H1 (cell line): Measurements from ENCODE around the gene SLC22A31. TPM values are rescaled to one million over a fixed set of nuclear protein-coding genes. Genes with fewer than 3 reads are reported as not detected.

Source experiments
- CTCF ChIA-PET: fragments of 300-600 bp; sonication (Branson Sonifier 250); formaldehyde crosslinking; loops from one replicate; lab custom pipeline; 2021; ENCODE audit not compliant: partially characterized antibody; lab: Charles Lee
- POLR2A ChIA-PET: fragments of 300-600 bp; sonication (Branson Sonifier 250); formaldehyde crosslinking; loops from one replicate; lab custom pipeline; 2021; ENCODE audit warnings: inconsistent platforms; ENCODE audit not compliant: partially characterized antibody; lab: Charles Lee
- DNase-seq, 2 experiments: peaks; one replicate each; pipeline versions ENCODE4 v3.0.0 to v3.0.0-alpha.2; 2010 to 2022; ENCODE audit warnings: low spot score in 2 of 2, low read depth in 1 of 2, mixed read lengths in 1 of 2
- FAIRE-seq: peaks from 2 replicates; lab custom pipeline; 2011; peaks lifted over from hg19 to GRCh38; lab: Jason Lieb, UNC
- H2AFZ ChIP-seq: 2 replicates; pipeline ENCODE4 v1.8.1; 2012; ENCODE audit warnings: low read length, inconsistent platforms
- H2AK5ac ChIP-seq: 2 replicates; pipeline ENCODE4 v1.6.1; 2013; ENCODE audit warnings: low read depth, low read length
- H2BK120ac ChIP-seq: replicated peaks from 2 replicates; pipeline ENCODE3; 2013; ENCODE audit warnings: low read depth, low read length, inconsistent platforms
- H2BK12ac ChIP-seq: 2 replicates; pipeline ENCODE4 v1.6.1; 2013; ENCODE audit warnings: low read depth, low read length
- H2BK15ac ChIP-seq: 2 replicates; pipeline ENCODE4 v1.6.1; 2013; ENCODE audit warnings: low read length
- H2BK20ac ChIP-seq: 2 replicates; pipeline ENCODE4 v1.6.1; 2013; ENCODE audit warnings: low read length
- H2BK5ac ChIP-seq: 2 replicates; pipeline ENCODE4 v1.6.1; 2013; ENCODE audit warnings: low read depth, low read length
- H3K14ac ChIP-seq: 2 replicates; pipeline ENCODE4 v1.6.1; 2013; ENCODE audit warnings: inconsistent platforms; ENCODE audit not compliant: insufficient read length
- H3K18ac ChIP-seq: 2 replicates; pipeline ENCODE4 v1.6.1; 2013; ENCODE audit warnings: low read length; ENCODE audit errors: extremely low read depth
- H3K23ac ChIP-seq: 2 replicates; pipeline ENCODE4 v1.6.1; 2013; ENCODE audit warnings: inconsistent platforms; ENCODE audit not compliant: insufficient read length
- H3K23me2 ChIP-seq: 2 replicates; pipeline ENCODE4 v1.6.1; 2013; ENCODE audit warnings: low read depth, low read length
- H3K27ac ChIP-seq: 2 replicates; pipeline ENCODE4 v1.6.1; 2011; ENCODE audit warnings: low read depth, low read length, inconsistent platforms
- H3K27me3 ChIP-seq, 4 experiments: replicated peaks in 1 of 4; 1 replicate in 1 of 4; 2 replicates in 3 of 4; pipeline versions ENCODE4 v1.6.1 to v1.8.1; 2011 to 2013; ENCODE audit warnings: low read length in 3 of 4, mild to moderate bottlenecking in 3 of 4, inconsistent platforms in 2 of 4, mixed read lengths in 2 of 4, moderate library complexity in 1 of 4; ENCODE audit not compliant: control insufficient read depth in 3 of 4, insufficient read depth in 3 of 4; ENCODE audit errors: extremely low read depth in 1 of 4
- H3K36me3 ChIP-seq, 4 experiments: 2 replicates each; pipeline versions ENCODE4 v1.6.1 to v1.8.1; 2011 to 2013; ENCODE audit warnings: mild to moderate bottlenecking in 4 of 4, low read length in 3 of 4, moderate library complexity in 2 of 4, control low read depth in 1 of 4, inconsistent platforms in 1 of 4; ENCODE audit not compliant: insufficient read depth in 4 of 4, control insufficient read depth in 2 of 4
- H3K4ac ChIP-seq: replicated peaks from 2 replicates; pipeline ENCODE3; 2013; ENCODE audit warnings: low read length, low read depth, mixed read lengths, inconsistent platforms; ENCODE audit not compliant: insufficient read length
- H3K4me1 ChIP-seq, 4 experiments: replicated peaks in 1 of 4; 1 replicate in 1 of 4; 2 replicates in 3 of 4; pipeline versions ENCODE4 v1.6.1 to v1.8.1; 2011 to 2013; ENCODE audit warnings: low read length in 3 of 4, inconsistent platforms in 2 of 4, mixed read lengths in 1 of 4; ENCODE audit not compliant: insufficient read depth in 4 of 4, control insufficient read depth in 3 of 4
- H3K4me2 ChIP-seq, 2 experiments: 2 replicates each; pipeline versions ENCODE4 v1.6.1 to v1.8.1; 2011 to 2013; ENCODE audit warnings: low read depth in 2 of 2, low read length in 2 of 2, control low read depth in 1 of 2, inconsistent platforms in 1 of 2, mild to moderate bottlenecking in 1 of 2; ENCODE audit not compliant: insufficient read depth in 1 of 2
- H3K4me3 ChIP-seq, 4 experiments: fragments of 200-600, 300-600 bp in 1 of 4; sonication (generic), shearing (Covaris generic), sonication (Bioruptor Twin) in 1 of 4; 2 replicates each; pipeline versions ENCODE4 v1.5.1 to v1.8.1; 2011 to 2016; ENCODE audit warnings: low read length in 4 of 4, low read depth in 3 of 4, control low read depth in 2 of 4, inconsistent platforms in 2 of 4, mild to moderate bottlenecking in 2 of 4, mixed read lengths in 1 of 4, moderate library complexity in 1 of 4; ENCODE audit not compliant: insufficient read depth in 2 of 4; ENCODE audit errors: extremely low read depth in 1 of 4
- H3K56ac ChIP-seq: replicated peaks from 2 replicates; pipeline ENCODE3; 2013; ENCODE audit warnings: low read depth, mild to moderate bottlenecking, mixed read lengths, low read length, inconsistent platforms; ENCODE audit not compliant: insufficient read length
- H3K79me1 ChIP-seq: 2 replicates; pipeline ENCODE4 v1.6.1; 2013; ENCODE audit warnings: low read depth, low read length, control low read depth
- H3K79me2 ChIP-seq, 2 experiments: 2 replicates each; pipeline versions ENCODE4 v1.6.1 to v1.8.1; 2012 to 2013; ENCODE audit warnings: low read length in 2 of 2, mild to moderate bottlenecking in 2 of 2, inconsistent platforms in 1 of 2; ENCODE audit not compliant: insufficient read depth in 2 of 2, control insufficient read depth in 1 of 2
- H3K9ac ChIP-seq, 4 experiments: replicated peaks in 1 of 4; 1 replicate in 1 of 4; 2 replicates in 3 of 4; pipeline versions ENCODE4 v1.6.1 to v1.8.1; 2011 to 2013; ENCODE audit warnings: low read depth in 3 of 4, low read length in 3 of 4, control low read depth in 2 of 4, mild to moderate bottlenecking in 2 of 4, moderate library complexity in 2 of 4, inconsistent platforms in 1 of 4; ENCODE audit errors: extremely low read depth in 1 of 4
- H3K9me3 ChIP-seq, 2 experiments: 2 replicates each; pipeline versions ENCODE4 v1.6.1 to v1.8.1; 2012 to 2013; ENCODE audit warnings: mild to moderate bottlenecking in 2 of 2, moderate library complexity in 2 of 2, control low read depth in 1 of 2, inconsistent platforms in 1 of 2, low read depth in 1 of 2, low read length in 1 of 2, mixed read lengths in 1 of 2; ENCODE audit not compliant: insufficient read depth in 2 of 2
- H4K20me1 ChIP-seq, 2 experiments: replicated peaks in 1 of 2; 2 replicates each; pipeline versions ENCODE3 to v1.8.1; 2011 to 2013; ENCODE audit warnings: inconsistent platforms in 2 of 2, low read length in 2 of 2, mild to moderate bottlenecking in 1 of 2; ENCODE audit not compliant: insufficient read depth in 2 of 2, control insufficient read depth in 1 of 2
- H4K5ac ChIP-seq: 2 replicates; pipeline ENCODE4 v1.6.1; 2013; ENCODE audit warnings: low read length, low read depth, mixed read lengths, inconsistent platforms; ENCODE audit not compliant: insufficient read length
- H4K8ac ChIP-seq: 2 replicates; pipeline ENCODE4 v1.8.0; 2013; ENCODE audit warnings: mild to moderate bottlenecking, moderate library complexity, low read length, inconsistent platforms; ENCODE audit not compliant: insufficient read depth; ENCODE audit errors: extremely low read depth
- H4K91ac ChIP-seq: replicated peaks from 2 replicates; pipeline ENCODE3; 2013; ENCODE audit warnings: low read length, mixed read lengths, inconsistent platforms; ENCODE audit not compliant: insufficient read length
- BACH1 ChIP-seq: IDR thresholded peaks from 2 replicates; pipeline ENCODE4 v1.6.1; 2012; ENCODE audit warnings: low read length, improper control_type of control experiment
- CHD1 ChIP-seq: IDR thresholded peaks from 2 replicates; pipeline ENCODE4 v1.6.1; 2012; ENCODE audit warnings: low read depth, low read length, improper control_type of control experiment
- E2F6 ChIP-seq: IDR thresholded peaks from 2 replicates; pipeline ENCODE4 v1.6.1; 2012; ENCODE audit warnings: inconsistent platforms
- KDM4A ChIP-seq: IDR thresholded peaks from one replicate; pipeline ENCODE4 v1.7.1; 2012; ENCODE audit warnings: low read depth, mild to moderate bottlenecking, moderate library complexity, low read length, inconsistent platforms; ENCODE audit not compliant: severe bottlenecking
- POLR2AphosphoS5 ChIP-seq: IDR thresholded peaks from 2 replicates; pipeline ENCODE4 v1.6.1; 2011; ENCODE audit warnings: low read depth, low read length
- SIRT6 ChIP-seq: IDR thresholded peaks from one replicate; pipeline ENCODE4 v1.7.1; 2012; ENCODE audit warnings: low read length, inconsistent platforms
- TAF7 ChIP-seq: optimal IDR thresholded peaks from 2 replicates; pipeline ENCODE3; 2011; ENCODE audit warnings: low read depth, mild to moderate bottlenecking, inconsistent platforms, low read length, moderate library complexity, borderline replicate concordance
- WGBS, 2 experiments: shearing (Covaris generic) in 1 of 2; methylation state at CpG; one replicate each; pipeline versions ENCODE4 v1.1.6 to v1.1.7; 2013 to 2015; ENCODE audit warnings: low lambda C conversion rate in 2 of 2, mixed read lengths in 2 of 2, inconsistent platforms in 1 of 2, low coverage in 1 of 2, missing lambda C conversion rate in 1 of 2; ENCODE audit not compliant: insufficient replicate concordance in 2 of 2, insufficient coverage in 1 of 2, insufficient read length in 1 of 2; ENCODE audit errors: extremely low coverage in 1 of 2, missing lambda C conversion rate in 1 of 2; 5-methylcytosine and 5-hydroxymethylcytosine counted together
- polyA plus RNA-seq, 7 experiments: library from polyadenylated mRNA; depleted of rRNA in 3 of 7; stranded (reverse) in 5 of 7; unstranded in 2 of 7; fragments of >200 nt in 5 of 7; fragments of 200-250 nt in 2 of 7; gene quantifications; 1 replicate in 5 of 7; 2 replicates in 1 of 7; 4 replicates in 1 of 7; pipeline versions ENCODE4 v1.2.1 to v1.2.3, GENCODE V29; 2011 to 2013; ENCODE audit warnings: missing spikeins in 2 of 7, mixed read lengths in 2 of 7
- total RNA-seq: library from RNA; stranded (reverse); fragmentation: NEBNext Ultra II Directional; extraction: Animal tissue kit (Norgen Biotek cat#: 25700); gene quantifications from 2 replicates; pipeline ENCODE4 v1.2.1, GENCODE V29; 2021

Gene SLC22A31
- total and polyA plus RNA-seq, 2 of the 8 experiments (the other 6 are each of a cell fraction or from before 2014, with no cell fraction given): 7.7 to 10.6 TPM

GRCh38 chr16:89161763-89162713, 38.3 kb downstream of the SLC22A31 start:
- Histone ChIP-seq H3K27ac (no peak overlapping the region), H4K5ac (no peak overlapping the region), H3K79me1 (no peaks in the 10 kb centered on the region), H3K4me1 (peaks cover 0 to 5% (median 4%) of the 10 kb centered on the region in 4 experiments; a peak in 5 of 7 replicates), H3K36me3 (no peaks in the 10 kb centered on the region), H2BK15ac (no peak overlapping the region), H2AK5ac (no peak overlapping the region), H3K27me3 (peaks cover 0 to under 1% (median 0%) of the 10 kb centered on the region in 4 experiments; a peak in 1 of 7 replicates), H3K9ac (no peak overlapping the region), H3K4me2 (no peak overlapping the region), H3K4ac (no peak overlapping the region), H3K23ac (no peak overlapping the region), H3K79me2 (no peaks in the 10 kb centered on the region), H4K8ac (no peak overlapping the region), H2BK120ac (no peak overlapping the region), H3K23me2 (no peaks in the 10 kb centered on the region; the same call in 1 of the 2 replicates), H3K4me3 (no peak overlapping the region), H3K56ac (no peak overlapping the region), H4K91ac (no peak overlapping the region), H2BK12ac (no peak overlapping the region), H2AFZ (no peak overlapping the region), H3K9me3 (peaks cover 15 to 31% of the 10 kb centered on the region in 2 experiments), H3K18ac (no peak overlapping the region), H2BK5ac (no peak overlapping the region; the same call in 1 of the 2 replicates), H4K20me1 (no peaks in the 10 kb centered on the region), H2BK20ac (no peak overlapping the region), H3K14ac (no peak overlapping the region)
- 92% methylated on average over 40 of the region's 40 CpGs; no CpG with 5 or more reads in 1 of the 2 experiments for WGBS, 2 experiments
- ChIA-PET POLR2A (interaction anchor here (0.8 to 1.2 kb wide), 2 partner anchors 18 to 160 kb away, joined by 3 read pairs; no protein-coding TSS in a partner anchor), CTCF (interaction anchor here (1.1 to 1.4 kb wide), 3 partner anchors 10 to 364 kb away, joined by 3 to 4 read pairs (median 3); partner anchors contain the start of gene APRT)
- DNase-seq: no peak
- no peak for FAIRE-seq
- TF ChIP-seq TAF7: no peak
- TF ChIP-seq SIRT6: no peak
- TF ChIP-seq E2F6: no peak
- no peak for TF ChIP-seq POLR2AphosphoS5
- TF ChIP-seq KDM4A: no peak
- TF ChIP-seq CHD1: no peak
- TF ChIP-seq BACH1: no peak
